CD14-positive monocyte (primary cell): ENCODE data around the gene PODXL2. TPM values are rescaled to one million over a fixed set of nuclear protein-coding genes. Genes with fewer than 3 reads are reported as not detected.

ENCODE experiments used
- DNase-seq, 3 donors: peaks; one replicate each; pipeline ENCODE4 v3.0.0-alpha.2; 2011 to 2022
- H2AFZ ChIP-seq: 2 replicates; pipeline ENCODE4 v1.6.0; 2012; ENCODE audit warnings: mild to moderate bottlenecking, low read depth, low read length, inconsistent platforms; ENCODE audit not compliant: insufficient read depth, poor library complexity, severe bottlenecking
- H3K27ac ChIP-seq, 2 donors: 1 replicate in 1 of 2; 2 replicates in 1 of 2; pipeline ENCODE4 v1.5.1; 2012 to 2013; ENCODE audit warnings: low read length in 2 of 2, control low read depth in 1 of 2, inconsistent platforms in 1 of 2, low read depth in 1 of 2, mild to moderate bottlenecking in 1 of 2
- H3K27me3 ChIP-seq, 2 donors: one replicate each; pipeline versions ENCODE4 v1.6.0 to v1.6.1; 2011 to 2013; ENCODE audit warnings: low read length in 2 of 2; ENCODE audit not compliant: control insufficient read depth in 2 of 2, insufficient read depth in 2 of 2
- H3K36me3 ChIP-seq, 2 donors: replicated peaks in 1 of 2; 1 replicate in 1 of 2; 2 replicates in 1 of 2; pipeline versions ENCODE4 v1.5.1 to v1.6.1; 2012 to 2013; ENCODE audit warnings: low read length in 2 of 2, control low read depth in 1 of 2, inconsistent platforms in 1 of 2, mild to moderate bottlenecking in 1 of 2; ENCODE audit not compliant: insufficient read depth in 2 of 2, control insufficient read depth in 1 of 2
- H3K4me1 ChIP-seq, 2 donors: 1 replicate in 1 of 2; 2 replicates in 1 of 2; pipeline versions ENCODE4 v1.5.1 to v1.6.1; 2012 to 2013; ENCODE audit warnings: low read length in 2 of 2, control low read depth in 1 of 2, inconsistent platforms in 1 of 2, mild to moderate bottlenecking in 1 of 2, moderate library complexity in 1 of 2; ENCODE audit not compliant: insufficient read depth in 2 of 2, control insufficient read depth in 1 of 2
- H3K4me2 ChIP-seq: replicated peaks from 2 replicates; pipeline ENCODE3; 2012; ENCODE audit warnings: low read length, moderate library complexity, mild to moderate bottlenecking; ENCODE audit not compliant: poor library complexity, severe bottlenecking; ENCODE audit errors: extremely low read depth
- H3K4me3 ChIP-seq, 3 experiments: fragments of 200-600 bp in 1 of 3; sonication (generic) in 1 of 3; replicated peaks in 1 of 3; 1 replicate in 2 of 3; 2 replicates in 1 of 3; pipeline ENCODE4 v1.5.1; 2011 to 2013; ENCODE audit warnings: low read length in 3 of 3, mild to moderate bottlenecking in 3 of 3, control low read depth in 2 of 3, low read depth in 2 of 3, inconsistent platforms in 1 of 3, moderate library complexity in 1 of 3
- H3K79me2 ChIP-seq: 2 replicates; pipeline ENCODE4 v1.6.0; 2012; ENCODE audit warnings: mild to moderate bottlenecking, control low read depth, inconsistent platforms, low read length, moderate library complexity; ENCODE audit not compliant: insufficient read depth
- H3K9ac ChIP-seq: 2 replicates; pipeline ENCODE4 v1.6.0; 2017; ENCODE audit warnings: low read length, mild to moderate bottlenecking; ENCODE audit not compliant: insufficient read depth, poor library complexity, severe bottlenecking
- H3K9me3 ChIP-seq, 2 donors: replicated peaks in 1 of 2; 1 replicate in 1 of 2; 2 replicates in 1 of 2; pipeline versions ENCODE4 v1.5.1 to v1.6.1; 2012 to 2013; ENCODE audit warnings: low read length in 2 of 2, control low read depth in 1 of 2; ENCODE audit not compliant: control insufficient read depth in 1 of 2, insufficient read depth in 1 of 2
- H4K20me1 ChIP-seq: 2 replicates; pipeline ENCODE4 v1.6.0; 2012; ENCODE audit warnings: mild to moderate bottlenecking, low read length, control low read depth, moderate library complexity; ENCODE audit not compliant: insufficient read depth
- H3K27ac Mint-ChIP-seq, 7 donors: one replicate each; pipeline ENCODE4 v1.8.0; 2020; ENCODE audit warnings: mild to moderate bottlenecking in 7 of 7, mixed read lengths in 7 of 7, moderate library complexity in 6 of 7, inconsistent platforms in 2 of 7
- H3K27me3 Mint-ChIP-seq, 3 donors: one replicate each; pipeline ENCODE4 v1.8.0; 2021 to 2022; ENCODE audit warnings: low read depth in 3 of 3, mild to moderate bottlenecking in 3 of 3, mixed read lengths in 3 of 3, moderate library complexity in 3 of 3, inconsistent platforms in 1 of 3
- H3K36me3 Mint-ChIP-seq, 2 donors: one replicate each; pipeline ENCODE4 v1.8.0; 2020; ENCODE audit warnings: mixed read lengths in 2 of 2, inconsistent platforms in 1 of 2, mild to moderate bottlenecking in 1 of 2
- H3K4me1 Mint-ChIP-seq: one replicate; pipeline ENCODE4 v1.8.0; 2020; ENCODE audit warnings: mild to moderate bottlenecking, mixed read lengths
- H3K4me3 Mint-ChIP-seq, 2 donors: one replicate each; pipeline ENCODE4 v1.8.0; 2020; ENCODE audit warnings: mild to moderate bottlenecking in 2 of 2, mixed read lengths in 2 of 2, moderate library complexity in 1 of 2
- H3K9me3 Mint-ChIP-seq, 7 donors: one replicate each; pipeline ENCODE4 v1.8.0; 2020 to 2022; ENCODE audit warnings: mixed read lengths in 7 of 7, mild to moderate bottlenecking in 6 of 7, moderate library complexity in 6 of 7, inconsistent platforms in 2 of 7
- CTCF ChIP-seq: fragments of 200-600 bp; IDR thresholded peaks from one replicate; pipeline ENCODE4 v1.8.0; 2022; ENCODE audit warnings: antibody characterized with exemption, mild to moderate bottlenecking
- WGBS: methylation state at CpG from one replicate; pipeline ENCODE4 v1.1.5; 2013; ENCODE audit warnings: missing lambda C conversion rate; ENCODE audit not compliant: insufficient coverage; 5-methylcytosine and 5-hydroxymethylcytosine counted together
- intact Hi-C, 2 donors: fragments of 100-400 bp; cut with micrococcal nuclease; formaldehyde crosslinking; loops; one replicate each; pipeline versions ENCODE4 v1.15.0 to v1.15.1; 2023
- polyA plus RNA-seq, 3 donors: library from polyadenylated mRNA; depleted of rRNA in 1 of 3; unstranded in 2 of 3; stranded (reverse) in 1 of 3; fragments of 300-500 nt in 2 of 3; fragments of >200 nt in 1 of 3; fragmentation: Illumina TruSeq in 2 of 3; gene quantifications; 1 replicate in 2 of 3; 2 replicates in 1 of 3; pipeline ENCODE4 v1.2.3, GENCODE V29; 2012 to 2021

The PODXL2 gene
- polyA plus RNA-seq, 3 donors, result 0.33 to 0.64 (median 0.43) TPM

DNA sequence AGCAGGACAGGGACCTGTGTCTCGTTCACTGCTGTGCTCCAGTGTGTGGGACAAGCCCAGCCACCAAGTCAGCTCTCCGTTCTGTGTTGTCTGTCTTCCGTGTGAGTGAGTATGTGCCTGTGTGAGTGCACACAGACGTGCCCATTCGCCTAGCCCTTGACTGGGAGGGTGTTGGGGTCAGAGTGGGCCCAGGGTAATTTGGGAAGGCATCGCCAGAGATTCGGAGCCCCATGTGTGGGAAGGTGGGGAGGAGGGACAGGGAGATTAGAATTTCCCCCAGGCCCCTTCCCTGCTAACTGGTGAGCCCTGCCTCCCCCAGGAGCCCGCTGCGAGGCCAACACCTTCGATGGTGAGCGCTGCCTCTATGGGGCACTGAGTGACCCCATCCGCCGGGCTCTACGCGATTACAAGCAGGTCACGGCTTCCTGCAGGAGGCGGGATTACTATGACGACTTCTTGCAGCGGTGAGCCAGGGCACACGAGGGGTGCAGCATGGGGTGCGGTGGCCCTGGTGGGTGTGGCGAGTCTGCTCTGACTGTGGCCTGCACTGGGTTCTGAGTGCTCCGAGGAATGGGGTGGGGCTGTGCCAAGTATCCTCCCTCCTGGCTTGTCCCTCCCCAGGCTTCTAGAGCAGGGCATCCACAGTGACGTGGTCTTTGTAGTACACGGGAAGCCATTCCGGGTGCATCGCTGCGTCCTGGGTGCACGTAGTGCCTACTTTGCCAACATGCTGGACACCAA lies 46.8 kb downstream of the PODXL2 start:
- DNase-seq, result peak in 1 of 3 donors; percentile 2
- Histone ChIP-seq H3K4me1 (peaks cover 51 to 78% of the 10 kb centered on the region in 2 donors), H2AFZ (no peak overlapping the region), H3K79me2 (peaks cover 30% of the 10 kb centered on the region), H3K9ac (no peak overlapping the region), H3K27me3 (no peaks in the 10 kb centered on the region), H3K4me3 (no peak overlapping the region), H3K9me3 (peaks cover 0 to 8% of the 10 kb centered on the region in 2 donors), H3K4me2 (no peak overlapping the region), H4K20me1 (peaks cover 48% of the 10 kb centered on the region), H3K27ac (no peak overlapping the region), H3K36me3 (peaks cover 26 to 43% of the 10 kb centered on the region in 2 donors)
- H3K27ac Mint-ChIP-seq, result peak overlapping the region in 2 of 7 donors; percentile 46 to 73
- H3K27me3 Mint-ChIP-seq, result peaks cover 0 to 3% (median 1%) of the 10 kb centered on the region in 3 donors
- WGBS, result over 99% methylated on average over 27 of the region's 29 CpGs
- no peak for TF ChIP-seq CTCF
- intact Hi-C loops, result loop anchor here (5.0 to 10.0 kb wide), 4 partner anchors 74 to 399 kb away; partner anchors contain the start of gene SEC61A1 (in 1 of the 2)
- no peak overlapping the region for H3K4me3 Mint-ChIP-seq
- H3K36me3 Mint-ChIP-seq, result peaks cover 48 to 63% of the 10 kb centered on the region in 2 donors
- H3K9me3 Mint-ChIP-seq, result peaks cover 0 to 8% (median 0%) of the 10 kb centered on the region in 7 donors
- H3K4me1 Mint-ChIP-seq, result peaks cover 72% of the 10 kb centered on the region

- H3K27ac Mint-ChIP-seq, result peak overlapping the region in 2 of 7 donors; percentile 6 to 73
- peaks cover 0 to 3% (median 2%) of the 10 kb centered on the region in 3 donors for H3K27me3 Mint-ChIP-seq
- H3K36me3 Mint-ChIP-seq, result peaks cover 50 to 63% of the 10 kb centered on the region in 2 donors
- Histone ChIP-seq H3K27me3 (no peaks in the 10 kb centered on the region), H3K4me2 (no peak overlapping the region), H3K4me3 (no peak overlapping the region), H2AFZ (no peak overlapping the region), H3K4me1 (peaks cover 49 to 75% of the 10 kb centered on the region in 2 donors), H3K9ac (no peak overlapping the region), H4K20me1 (peaks cover 48% of the 10 kb centered on the region), H3K27ac (no peak overlapping the region), H3K36me3 (peaks cover 26 to 43% of the 10 kb centered on the region in 2 donors), H3K79me2 (peaks cover 30% of the 10 kb centered on the region), H3K9me3 (peaks cover 0 to 8% of the 10 kb centered on the region in 2 donors)
- intact Hi-C loops, result loop anchor here (5.0 to 10.0 kb wide), 4 partner anchors 74 to 398 kb away; partner anchors contain the start of gene SEC61A1 (in 1 of the 2)
- 86% methylated on average over 1 of the region's 4 CpGs for WGBS
- peak overlapping the region in 1 of 2 donors; percentile 6 for H3K4me3 Mint-ChIP-seq
- H3K9me3 Mint-ChIP-seq, result peaks cover 0 to 8% (median 0%) of the 10 kb centered on the region in 7 donors
- peak in 1 of 3 donors; percentile 2 for DNase-seq
- TF ChIP-seq CTCF, result no peak
- H3K4me1 Mint-ChIP-seq, result peaks cover 74% of the 10 kb centered on the region
Measured at GRCh38 chr3:127676456-127676855, 47.5 kb downstream of the PODXL2 start.
